ENCODE measurements around the gene SPATA18. TPM values are rescaled to one million over a fixed set of nuclear protein-coding genes. Genes with fewer than 3 reads are reported as not detected.

SPATA18 gene
- total RNA-seq, 1 donor from 2014 or later, result 17.0 TPM

GRCh38 chr4:52052475-52052780, 1.3 kb downstream of the SPATA18 start:
- Mint-ChIP-seq H3K4me1 (ENCODE audit: unreplicated experiment) (peaks cover 20% of the 10 kb centered on the region), H3K9me3 (no peaks in the 10 kb centered on the region), H3K4me3 (peak overlapping the region; percentile 95), H3K27me3 (peaks cover 20% of the 10 kb centered on the region), H3K27ac (peak overlapping the region; percentile 97), H3K36me3 (peaks cover 5% of the 10 kb centered on the region)
- no peak for TF ChIP-seq CTCF (conservative IDR thresholded peaks at IDR 0.05)
- DNase-seq (ENCODE audit: extremely low spot score, unreplicated experiment), result no peak

DNA sequence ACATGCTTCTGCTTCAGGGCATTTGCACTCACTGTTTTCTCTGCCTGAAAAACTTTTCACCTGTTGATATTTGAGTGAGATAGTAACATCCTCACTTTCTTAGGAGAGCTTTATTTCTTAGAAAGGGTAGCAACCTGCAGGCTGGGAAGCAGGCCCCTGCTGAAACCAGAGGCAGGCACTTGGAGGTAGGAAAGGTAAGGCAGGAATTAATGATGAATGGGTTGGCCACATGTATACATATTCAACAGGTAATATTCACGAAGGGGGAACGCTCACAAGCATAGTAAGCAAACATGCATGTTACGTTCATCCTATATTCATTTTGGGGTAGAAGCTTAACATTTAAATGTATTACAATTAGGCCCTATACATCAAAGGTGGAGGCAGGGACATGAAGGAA, 3.1 kb downstream of the SPATA18 start:
- no peak for TF ChIP-seq CTCF (conservative IDR thresholded peaks at IDR 0.05)
- H3K36me3 Mint-ChIP-seq, result peaks cover 5% of the 10 kb centered on the region
- H3K27me3 Mint-ChIP-seq, result peaks cover 14% of the 10 kb centered on the region
- no peak overlapping the region for H3K4me3 Mint-ChIP-seq
- DNase-seq (ENCODE audit: extremely low spot score, unreplicated experiment), result no peak
- H3K9me3 Mint-ChIP-seq, result no peaks in the 10 kb centered on the region
- H3K27ac Mint-ChIP-seq, result no peak overlapping the region
- peaks cover 20% of the 10 kb centered on the region for H3K4me1 Mint-ChIP-seq (ENCODE audit: unreplicated experiment)

DNA sequence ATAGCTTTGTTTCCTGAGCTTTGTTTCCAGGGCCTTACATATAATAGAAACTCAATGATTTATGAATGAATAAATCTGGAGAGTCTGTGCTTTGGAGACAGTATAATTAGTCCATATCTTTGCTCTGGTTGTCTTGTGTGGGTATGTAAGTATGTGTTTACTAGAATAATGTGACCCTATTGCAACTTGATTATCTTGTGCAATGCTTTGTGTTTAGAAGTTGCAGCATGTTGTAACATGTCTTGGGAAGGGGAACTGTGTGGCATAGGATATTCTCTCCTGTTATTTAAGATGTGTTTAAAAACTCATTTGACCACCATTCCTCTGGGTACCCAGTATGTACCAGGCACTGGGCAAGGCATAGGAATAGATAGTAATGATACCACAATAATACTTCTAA, 6.1 kb downstream of the SPATA18 start:
- Mint-ChIP-seq H3K27me3 (no peaks in the 10 kb centered on the region), H3K36me3 (peaks cover 5% of the 10 kb centered on the region), H3K27ac (no peak overlapping the region), H3K4me3 (no peak overlapping the region), H3K4me1 (ENCODE audit: unreplicated experiment) (peaks cover 14% of the 10 kb centered on the region), H3K9me3 (no peaks in the 10 kb centered on the region)
- no peak for TF ChIP-seq CTCF (conservative IDR thresholded peaks at IDR 0.05)
- no peak for DNase-seq (ENCODE audit: extremely low spot score, unreplicated experiment)

- Mint-ChIP-seq H3K27ac (no peak overlapping the region), H3K36me3 (peaks cover 4% of the 10 kb centered on the region), H3K4me1 (ENCODE audit: unreplicated experiment) (peaks cover 4% of the 10 kb centered on the region), H3K9me3 (no peaks in the 10 kb centered on the region), H3K27me3 (no peaks in the 10 kb centered on the region), H3K4me3 (no peak overlapping the region)
- TF ChIP-seq CTCF (conservative IDR thresholded peaks at IDR 0.05), result no peak
- DNase-seq (ENCODE audit: extremely low spot score, unreplicated experiment), result no peak
Observed at GRCh38 chr4:52058275-52058674, 7.2 kb downstream of the SPATA18 start.

GRCh38 chr4:52059372-52059771, 8.3 kb downstream of the SPATA18 start:
- no peaks in the 10 kb centered on the region for H3K27me3 Mint-ChIP-seq
- H3K4me1 Mint-ChIP-seq (ENCODE audit: unreplicated experiment), result no peaks in the 10 kb centered on the region
- no peaks in the 10 kb centered on the region for H3K9me3 Mint-ChIP-seq
- TF ChIP-seq CTCF (conservative IDR thresholded peaks at IDR 0.05), result no peak
- no peak overlapping the region for H3K4me3 Mint-ChIP-seq
- H3K36me3 Mint-ChIP-seq, result no peaks in the 10 kb centered on the region
- no peak for DNase-seq (ENCODE audit: extremely low spot score, unreplicated experiment)
- H3K27ac Mint-ChIP-seq, result no peak overlapping the region

DNA sequence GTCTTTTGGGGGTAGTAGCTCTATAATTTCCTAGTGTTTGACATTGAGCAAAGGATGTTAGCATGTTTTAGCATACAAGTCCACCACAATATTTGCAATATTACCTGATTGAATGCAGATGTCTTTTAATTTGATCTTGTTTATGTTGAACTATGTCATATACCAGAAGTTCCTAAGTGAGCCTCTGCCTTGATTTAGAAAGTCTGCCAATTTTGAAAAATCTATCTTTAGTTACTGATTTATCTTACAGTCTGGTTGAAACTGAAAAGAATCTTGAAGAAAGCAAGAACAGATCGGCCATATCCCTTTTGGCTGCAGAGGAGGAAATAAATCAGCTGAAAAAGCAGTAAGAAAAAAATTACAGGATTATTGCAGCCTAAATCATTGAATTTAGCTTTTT, 18.5 kb downstream of the SPATA18 start:
- no peak overlapping the region for H3K27ac Mint-ChIP-seq
- DNase-seq (ENCODE audit: extremely low spot score, unreplicated experiment), result no peak
- H3K4me1 Mint-ChIP-seq (ENCODE audit: unreplicated experiment), result peaks cover 5% of the 10 kb centered on the region
- no peak overlapping the region for H3K4me3 Mint-ChIP-seq
- peaks cover 3% of the 10 kb centered on the region for H3K9me3 Mint-ChIP-seq
- H3K27me3 Mint-ChIP-seq, result peaks cover 5% of the 10 kb centered on the region
- H3K36me3 Mint-ChIP-seq, result peaks cover 6% of the 10 kb centered on the region
- TF ChIP-seq CTCF (conservative IDR thresholded peaks at IDR 0.05), result no peak

Data from type B pancreatic cell (in vitro differentiated cells).